GM15510 (cell line): Measurements from ENCODE around the gene EAF1.

Source experiments
- POLR2A ChIP-seq: IDR thresholded peaks from 3 replicates; pipeline ENCODE4 v1.6.1; 2011; ENCODE audit warnings: borderline replicate concordance; ENCODE audit not compliant: insufficient read length; ENCODE audit errors: extremely low read depth

The EAF1 gene

DNA sequence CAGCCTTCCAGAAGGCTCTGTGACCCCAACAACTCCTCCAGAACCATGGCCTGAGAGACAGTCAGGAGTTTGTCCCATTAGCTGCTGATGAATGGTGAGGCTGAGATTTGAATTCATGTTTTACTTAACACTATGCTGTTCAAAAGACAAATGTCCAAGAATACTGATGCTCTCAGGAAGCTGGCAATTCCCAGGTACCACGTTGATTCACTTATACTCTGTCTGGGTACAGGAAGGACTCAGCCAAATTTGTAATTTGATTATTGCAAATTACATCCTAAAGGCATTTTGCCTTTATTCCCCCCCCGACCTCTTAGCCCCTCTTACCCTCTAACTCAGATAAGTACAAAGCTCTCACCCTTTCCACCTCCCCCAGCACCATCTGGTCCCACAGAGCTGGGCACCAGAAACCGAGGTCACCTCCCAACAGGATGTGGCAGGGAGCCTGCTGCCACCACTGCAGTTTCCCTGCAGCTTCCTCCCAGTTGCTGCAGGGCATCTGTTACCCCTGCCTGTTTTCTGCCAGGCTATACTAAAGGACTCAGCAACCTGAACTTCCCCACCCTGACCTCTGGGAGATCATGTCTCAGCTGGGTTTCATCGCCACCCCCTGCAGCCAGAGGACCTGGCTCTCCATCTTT, 33.6 kb downstream of the EAF1 start:
- TF ChIP-seq POLR2A: no peak

DNA sequence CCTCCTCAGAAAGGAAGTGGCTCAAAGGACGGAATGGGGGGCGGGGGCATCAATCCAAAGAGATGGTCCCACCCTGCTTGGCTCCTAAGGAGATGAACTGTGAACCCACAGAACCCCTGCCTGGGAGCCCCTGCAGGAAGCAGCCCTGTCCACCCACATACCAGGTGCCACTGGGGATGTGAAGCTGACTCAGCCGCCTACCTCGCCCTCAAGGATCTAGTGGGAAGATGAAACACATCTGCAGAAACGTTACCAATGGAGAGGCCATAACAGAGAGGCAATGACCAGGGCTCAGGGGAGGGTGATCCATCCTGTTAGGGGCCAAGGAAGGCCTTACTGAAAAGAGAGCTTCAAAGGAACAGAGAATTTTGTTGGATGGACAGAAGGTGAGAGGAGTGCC, 35.1 kb downstream of the EAF1 start:
- TF ChIP-seq POLR2A: no peak

DNA sequence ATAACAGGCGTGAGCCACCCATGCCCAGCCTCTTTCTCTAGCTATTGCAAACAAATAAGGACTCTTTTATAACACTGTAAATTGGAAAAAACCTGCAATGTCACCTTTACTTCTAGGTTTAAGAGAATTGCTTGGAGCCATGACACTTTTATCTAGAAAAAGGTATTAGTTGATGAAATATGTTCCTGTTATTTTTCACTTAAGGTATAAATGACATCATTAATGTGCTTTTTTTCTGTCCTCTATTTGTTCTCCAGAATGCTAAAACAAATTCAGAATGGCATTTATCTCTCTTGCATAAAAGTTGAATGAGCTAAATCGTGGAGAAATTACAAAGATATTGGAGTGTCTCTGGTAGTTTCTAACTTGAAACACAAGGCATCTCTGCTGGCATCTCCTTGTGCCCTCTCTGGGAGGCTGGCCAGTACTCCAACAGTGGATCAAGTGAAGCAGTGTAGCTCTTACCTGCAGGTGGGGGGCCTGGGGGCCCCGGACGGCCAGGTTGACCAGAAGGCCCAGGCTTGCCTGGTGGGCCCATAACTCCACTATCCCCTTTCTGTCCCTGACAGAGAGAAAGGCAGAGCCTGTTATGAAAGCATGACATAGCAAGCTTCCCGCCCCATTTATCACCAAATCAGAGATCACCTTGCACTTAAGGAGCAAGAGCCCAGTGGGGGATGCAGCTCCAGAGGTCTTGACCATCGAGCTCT, 38.6 kb downstream of the EAF1 start:
- TF ChIP-seq POLR2A: no peak

DNA sequence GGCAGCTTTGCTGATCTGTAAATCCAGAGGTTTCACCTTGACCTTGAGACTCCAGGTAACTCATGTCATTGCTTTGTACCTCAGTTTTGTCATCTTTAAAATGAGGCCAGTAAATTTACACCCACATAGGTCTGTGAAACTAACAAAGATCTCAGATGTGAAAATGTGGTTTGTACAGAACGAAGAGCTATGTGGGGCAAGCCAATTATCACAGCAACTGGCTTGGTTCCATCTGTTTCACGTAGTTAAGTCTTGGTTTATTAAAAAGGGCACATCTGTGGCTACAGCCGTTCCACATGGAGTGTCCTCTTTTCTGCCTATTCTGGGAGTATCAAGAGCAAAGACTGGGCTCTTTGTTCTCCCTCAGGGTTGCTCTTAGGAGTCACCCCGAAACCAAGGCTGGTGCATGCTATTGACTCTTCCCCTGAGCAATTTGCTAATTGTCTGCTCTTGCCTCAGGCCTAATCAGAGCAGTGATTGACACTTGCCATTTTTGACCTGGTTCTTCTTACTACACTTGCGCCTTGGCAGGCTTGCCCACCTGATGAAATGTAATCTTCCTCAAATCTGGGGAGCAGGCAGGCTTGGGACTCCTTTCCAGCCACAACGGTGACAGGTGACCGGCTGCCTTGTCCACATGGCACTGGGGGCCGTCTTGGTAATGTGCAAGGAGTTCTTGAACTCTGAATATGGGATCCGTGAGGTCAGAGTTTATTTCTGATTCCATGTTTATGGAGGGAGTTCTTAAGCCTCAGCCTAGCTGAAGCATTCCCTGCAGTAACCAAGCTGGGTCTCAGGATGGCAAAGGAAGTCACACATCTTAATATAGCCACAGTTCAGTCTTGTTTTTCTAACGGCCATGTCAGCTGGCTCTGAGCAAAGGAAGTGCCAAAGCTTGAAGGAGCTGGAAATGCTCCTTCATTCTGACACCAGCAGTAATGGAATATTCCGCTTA, 40.1 kb downstream of the EAF1 start:
- no peak for TF ChIP-seq POLR2A

DNA sequence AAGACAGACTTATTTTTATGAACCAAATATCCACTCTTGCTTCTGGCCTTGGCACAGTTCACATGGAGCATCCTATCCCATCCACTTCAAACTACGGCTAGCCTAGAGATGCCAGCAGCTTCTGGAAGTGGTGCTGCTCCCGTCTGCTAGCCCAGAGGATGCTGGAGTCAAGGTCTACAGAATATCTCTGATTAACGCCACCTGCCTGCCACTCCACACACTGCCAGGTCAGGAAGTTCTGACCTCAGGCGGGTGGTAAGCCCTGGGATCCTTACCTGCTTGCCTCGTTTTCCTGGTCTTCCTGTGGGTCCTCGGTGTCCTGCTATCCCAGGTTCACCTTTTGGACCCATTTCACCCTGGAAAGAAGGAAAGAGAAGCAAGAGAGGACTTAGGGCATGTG, 42.9 kb downstream of the EAF1 start:
- no peak for TF ChIP-seq POLR2A

GRCh38 chr3:15470849-15471248, 43.5 kb downstream of the EAF1 start:
- no peak for TF ChIP-seq POLR2A

- no peak for TF ChIP-seq POLR2A
Observed at GRCh38 chr3:15471861-15472260, 44.5 kb downstream of the EAF1 start.

- TF ChIP-seq POLR2A: no peak
Observed at GRCh38 chr3:15475161-15475560, 47.8 kb downstream of the EAF1 start.

DNA sequence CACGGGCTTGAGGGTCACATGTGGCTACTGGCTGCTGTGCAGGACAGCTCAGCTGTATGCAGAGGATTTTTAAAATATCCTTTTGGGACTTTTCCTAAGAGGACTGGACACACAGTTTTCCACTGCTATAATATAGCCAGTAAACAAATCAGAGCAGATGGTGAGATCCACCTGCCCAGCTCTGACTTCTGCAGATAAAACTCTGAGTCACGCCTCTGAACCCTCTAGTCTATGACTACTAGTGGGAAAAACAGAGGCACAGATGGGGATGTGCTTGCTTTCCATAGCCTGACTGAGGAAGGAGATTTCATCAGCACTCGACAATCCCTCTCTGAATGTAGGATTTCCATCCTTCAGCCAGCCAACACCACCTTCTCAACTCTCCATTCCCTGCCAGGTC, 49.0 kb downstream of the EAF1 start:
- no peak for TF ChIP-seq POLR2A

DNA sequence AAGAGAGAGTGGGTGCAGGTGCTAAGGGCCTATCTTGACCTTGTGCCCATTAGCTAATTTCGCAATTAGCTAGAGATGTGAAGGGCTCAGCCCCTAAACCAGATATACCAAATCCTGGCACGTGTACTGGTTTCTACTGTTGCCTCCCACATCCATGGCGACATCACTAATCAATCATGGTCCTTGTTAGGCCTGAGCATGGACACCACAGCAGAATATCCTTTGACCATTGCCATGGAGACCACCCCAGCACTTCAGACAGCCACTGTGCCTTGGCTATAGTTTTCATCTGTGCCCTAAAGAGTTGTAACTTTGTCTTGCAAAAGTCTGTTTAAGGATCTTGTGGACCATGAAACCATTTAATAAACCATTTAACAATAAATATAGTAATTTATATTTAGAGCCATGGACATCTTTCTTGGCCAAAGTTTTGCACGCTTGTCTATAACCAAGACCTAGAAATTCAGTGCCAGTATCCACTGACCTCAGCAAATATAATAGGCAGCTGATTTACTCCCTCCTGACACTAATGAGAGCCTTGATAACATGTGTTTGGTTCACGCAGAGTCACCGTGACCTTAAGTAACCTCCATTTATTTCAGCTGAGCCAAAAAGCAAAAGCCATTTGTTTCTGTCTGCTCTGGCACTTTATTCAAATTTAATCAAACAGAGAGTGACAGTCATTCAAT, 50.7 kb downstream of the EAF1 start:
- TF ChIP-seq POLR2A: no peak

- no peak for TF ChIP-seq POLR2A
Observed at GRCh38 chr3:15478640-15478979, 51.2 kb downstream of the EAF1 start.

DNA sequence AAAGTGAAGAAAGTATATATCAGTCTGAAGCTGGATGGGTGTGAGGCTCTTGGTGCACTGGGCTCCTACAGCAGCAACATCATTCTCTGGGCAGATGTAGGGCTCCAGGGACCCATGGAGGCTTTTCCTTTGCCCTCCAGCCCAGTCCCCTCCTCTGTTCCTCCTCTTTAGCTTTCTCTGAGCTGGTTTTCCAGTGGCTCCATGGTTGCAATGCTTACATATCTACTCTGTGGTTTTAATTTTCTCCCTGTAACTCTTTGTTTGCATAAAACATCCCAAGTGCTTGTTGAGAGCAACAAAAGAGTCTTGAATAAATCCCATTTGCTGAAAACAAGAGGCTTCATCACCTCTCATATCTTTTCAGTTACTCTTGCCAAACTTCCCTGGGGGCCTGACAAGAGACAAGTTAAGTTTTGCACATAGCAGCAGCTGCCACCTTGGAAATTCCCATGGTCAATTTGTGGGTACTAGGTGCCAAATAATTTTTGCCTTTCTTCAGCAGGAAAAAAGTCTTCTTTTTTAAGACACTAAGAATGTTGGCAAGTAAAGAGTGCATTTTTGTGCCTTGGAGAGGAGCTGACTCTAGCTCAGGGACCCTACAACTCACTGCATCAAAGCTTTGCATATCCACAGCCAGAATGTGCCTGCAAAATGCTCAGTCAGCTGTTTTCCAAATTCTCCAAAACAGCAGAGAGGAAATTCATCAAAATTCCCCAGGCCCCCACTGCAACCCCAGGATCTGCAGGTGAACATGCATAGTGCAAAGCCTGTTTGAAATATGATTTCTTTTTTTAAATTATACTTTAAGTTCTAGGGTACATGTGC, 52.2 kb downstream of the EAF1 start:
- no peak for TF ChIP-seq POLR2A

GRCh38 chr3:15486020-15486419, 58.6 kb downstream of the EAF1 start:
- no peak for TF ChIP-seq POLR2A

GRCh38 chr3:15486979-15487378, 59.6 kb downstream of the EAF1 start:
- TF ChIP-seq POLR2A: no peak

- TF ChIP-seq POLR2A: no peak
Observed at GRCh38 chr3:15488002-15488401, 60.6 kb downstream of the EAF1 start.

DNA sequence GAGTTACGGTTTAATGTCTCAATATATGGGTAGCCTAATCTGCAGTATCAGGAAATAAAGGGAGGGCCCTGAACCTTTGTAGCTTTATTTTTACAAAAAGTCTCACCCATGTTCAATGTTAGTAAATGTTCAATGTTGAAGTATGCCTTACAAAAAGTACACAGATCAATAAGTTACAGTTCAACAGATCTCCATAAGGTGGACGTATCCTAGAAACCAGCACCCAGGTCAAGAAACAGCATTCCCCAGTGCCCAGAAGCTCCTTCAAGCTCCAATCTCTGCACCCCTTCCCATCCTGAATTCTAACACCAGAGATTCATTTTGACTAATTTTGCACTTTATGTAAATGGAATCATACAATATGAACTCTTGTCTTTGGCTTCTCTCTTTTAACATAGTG, 62.8 kb downstream of the EAF1 start:
- TF ChIP-seq POLR2A: no peak
